Gastroesophageal sphincter (tissue), 4 donors: ENCODE data around the gene IGF2R. TPM values are rescaled to one million over a fixed set of nuclear protein-coding genes. Genes with fewer than 3 reads are reported as not detected.

Experiments
- ATAC-seq: fragments of 150-250 bp; one replicate; pipeline ENCODE4 v1.9.1; 2016; ENCODE audit warnings: mild to moderate bottlenecking, moderate library complexity
- H3K27ac ChIP-seq, 4 donors: fragments of 200-600 bp; sonication (generic) in 3 of 4; 1 replicate in 3 of 4; 2 replicates in 1 of 4; pipeline ENCODE4 v1.5.1; 2016 to 2019
- H3K27me3 ChIP-seq: fragments of 200-600 bp; sonication (generic); one replicate; pipeline ENCODE4 v1.5.1; 2019
- H3K36me3 ChIP-seq, 2 donors: fragments of 200-600 bp; sonication (generic); one replicate each; pipeline ENCODE4 v1.5.1; 2019; ENCODE audit warnings: control low read depth in 1 of 2
- H3K4me1 ChIP-seq, 3 donors: fragments of 200-600 bp; sonication (generic); 1 replicate in 2 of 3; 2 replicates in 1 of 3; pipeline ENCODE4 v1.5.1; 2016 to 2019; ENCODE audit warnings: control low read depth in 2 of 3
- H3K4me3 ChIP-seq, 2 donors: fragments of 200-600 bp; sonication (generic); one replicate each; pipeline ENCODE4 v1.5.1; 2019; ENCODE audit warnings: mild to moderate bottlenecking in 1 of 2, moderate library complexity in 1 of 2
- H3K9me3 ChIP-seq, 3 donors: fragments of 200-600 bp; sonication (generic); one replicate each; pipeline ENCODE4 v1.5.1; 2017 to 2019; ENCODE audit warnings: control low read depth in 2 of 3
- CTCF ChIP-seq, 4 experiments: fragments of 200-600 bp in 2 of 4; fragments of 450-650 bp in 2 of 4; sonication (generic) in 1 of 4; IDR thresholded peaks; one replicate each; pipeline ENCODE4 v1.5.1; 2017 to 2019; ENCODE audit warnings: antibody characterized with exemption in 4 of 4, mild to moderate bottlenecking in 2 of 4, moderate library complexity in 2 of 4
- EP300 ChIP-seq: sonication (generic); formaldehyde crosslinking; IDR thresholded peaks from one replicate; pipeline ENCODE4 v1.6.1; 2017; ENCODE audit warnings: antibody characterized with exemption, mild to moderate bottlenecking
- POLR2A ChIP-seq, 2 donors: fragments of 450-650 bp; IDR thresholded peaks; one replicate each; pipeline ENCODE4 v1.6.1; 2017; ENCODE audit warnings: antibody characterized with exemption in 2 of 2, mild to moderate bottlenecking in 2 of 2, moderate library complexity in 1 of 2
- POLR2AphosphoS5 ChIP-seq: sonication (generic); formaldehyde crosslinking; IDR thresholded peaks from one replicate; pipeline ENCODE4 v1.6.1; 2017; ENCODE audit warnings: antibody characterized with exemption
- WGBS, 2 donors: methylation state at CpG; one replicate each; pipeline ENCODE4 v1.1.5; 2018; ENCODE audit warnings: low coverage in 1 of 2; 5-methylcytosine and 5-hydroxymethylcytosine counted together
- total RNA-seq, 4 donors: library from RNA; depleted of rRNA; stranded (reverse); fragments of >200 nt; gene quantifications; one replicate each; pipeline ENCODE4 v1.1.0, GENCODE V29; 2016

The IGF2R gene
- total RNA-seq, 4 donors from 2014 or later, result 47.9 to 81.3 (median 52.7) TPM

GRCh38 chr6:159969204-159969912 is 476 bp downstream of the IGF2R start:
- peak overlapping the region; percentile 84 to 93 (median 90) for H3K27ac ChIP-seq
- H3K4me3 ChIP-seq, result peak overlapping the region; percentile 93 to 94
- peak; percentile 62 for ATAC-seq
- 0% methylated on average over 3 of the region's 91 CpGs; no CpG with 5 or more reads in 1 of the 2 donors for WGBS, 2 donors
- H3K27me3 ChIP-seq, result peaks cover 11% of the 10 kb centered on the region
- H3K36me3 ChIP-seq, result no peaks in the 10 kb centered on the region
- no peaks in the 10 kb centered on the region for H3K9me3 ChIP-seq
- H3K4me1 ChIP-seq, result peaks cover 0 to 53% (median 12%) of the 10 kb centered on the region in 3 donors
- TF ChIP-seq POLR2A (IDR thresholded peaks at IDR 0.05) (peak; percentile 5 to 6), CTCF (IDR thresholded peaks at IDR 0.05) (peak in 1 of 4 experiments; percentile 26), EP300 (no peak)

GRCh38 chr6:159969921-159970320 is 1.0 kb downstream of the IGF2R start:
- no peak for TF ChIP-seq POLR2A (IDR thresholded peaks at IDR 0.05)
- TF ChIP-seq EP300, result no peak
- TF ChIP-seq POLR2AphosphoS5, result no peak
- TF ChIP-seq CTCF (IDR thresholded peaks at IDR 0.05), result no peak
- Histone ChIP-seq H3K4me3 (peak overlapping the region; percentile 93 to 94), H3K36me3 (no peaks in the 10 kb centered on the region), H3K9me3 (no peaks in the 10 kb centered on the region), H3K4me1 (peaks cover 0 to 56% (median 14%) of the 10 kb centered on the region in 3 donors), H3K27me3 (peaks cover 8% of the 10 kb centered on the region), H3K27ac (peak overlapping the region; percentile 84 to 93 (median 90))
- WGBS, 2 donors, result 35% methylated on average over 6 of the region's 8 CpGs; no CpG with 5 or more reads in 1 of the 2 donors
- peak; percentile 55 for ATAC-seq

GRCh38 chr6:159970659-159971063 is 1.8 kb downstream of the IGF2R start:
- ATAC-seq, result no peak
- peak overlapping the region in 3 of 4 donors; percentile 89 to 93 (median 90) for H3K27ac ChIP-seq
- no peaks in the 10 kb centered on the region for H3K36me3 ChIP-seq
- no peak for TF ChIP-seq EP300
- peaks cover under 1% of the 10 kb centered on the region for H3K27me3 ChIP-seq
- H3K4me3 ChIP-seq, result no peak overlapping the region
- 88 to 91% methylated on average over 9 to 18 of the region's 18 CpGs for WGBS, 2 donors
- peaks cover 0 to 56% (median 14%) of the 10 kb centered on the region in 3 donors for H3K4me1 ChIP-seq
- no peaks in the 10 kb centered on the region for H3K9me3 ChIP-seq

- Histone ChIP-seq H3K27me3 (no peaks in the 10 kb centered on the region), H3K4me1 (peaks cover 0 to 56% (median 14%) of the 10 kb centered on the region in 3 donors), H3K27ac (no peak overlapping the region), H3K36me3 (no peaks in the 10 kb centered on the region), H3K4me3 (no peak overlapping the region), H3K9me3 (no peaks in the 10 kb centered on the region)
- TF ChIP-seq POLR2A (IDR thresholded peaks at IDR 0.05), result no peak
- TF ChIP-seq POLR2AphosphoS5, result no peak
- TF ChIP-seq EP300, result no peak
- no peak for TF ChIP-seq CTCF (IDR thresholded peaks at IDR 0.05)
- ATAC-seq, result no peak
- WGBS, 2 donors, result 91 to 92% methylated on average over 8 to 12 of the region's 12 CpGs
Observed at GRCh38 chr6:159971341-159972178, 2.7 kb downstream of the IGF2R start.

GRCh38 chr6:159972506-159973268 is 3.8 kb downstream of the IGF2R start:
- ATAC-seq, result no peak
- Histone ChIP-seq H3K36me3 (no peaks in the 10 kb centered on the region), H3K4me1 (peaks cover 0 to 67% (median 22%) of the 10 kb centered on the region in 3 donors), H3K27ac (peak overlapping the region in 2 of 4 donors; percentile 8 to 32), H3K4me3 (no peak overlapping the region), H3K9me3 (no peaks in the 10 kb centered on the region), H3K27me3 (no peaks in the 10 kb centered on the region)
- 49 to 69% methylated on average over 5 to 8 of the region's 9 CpGs for WGBS, 2 donors
- no peak for TF ChIP-seq CTCF (IDR thresholded peaks at IDR 0.05)
- TF ChIP-seq EP300, result no peak
- TF ChIP-seq POLR2A (IDR thresholded peaks at IDR 0.05), result no peak
- no peak for TF ChIP-seq POLR2AphosphoS5
